ENCODE data around the gene ARVCF. TPM values are rescaled to one million over a fixed set of nuclear protein-coding genes. Genes with fewer than 3 reads are reported as not detected.

The ARVCF gene
- total RNA-seq, 1 donor from 2014 or later = 109 TPM

DNA sequence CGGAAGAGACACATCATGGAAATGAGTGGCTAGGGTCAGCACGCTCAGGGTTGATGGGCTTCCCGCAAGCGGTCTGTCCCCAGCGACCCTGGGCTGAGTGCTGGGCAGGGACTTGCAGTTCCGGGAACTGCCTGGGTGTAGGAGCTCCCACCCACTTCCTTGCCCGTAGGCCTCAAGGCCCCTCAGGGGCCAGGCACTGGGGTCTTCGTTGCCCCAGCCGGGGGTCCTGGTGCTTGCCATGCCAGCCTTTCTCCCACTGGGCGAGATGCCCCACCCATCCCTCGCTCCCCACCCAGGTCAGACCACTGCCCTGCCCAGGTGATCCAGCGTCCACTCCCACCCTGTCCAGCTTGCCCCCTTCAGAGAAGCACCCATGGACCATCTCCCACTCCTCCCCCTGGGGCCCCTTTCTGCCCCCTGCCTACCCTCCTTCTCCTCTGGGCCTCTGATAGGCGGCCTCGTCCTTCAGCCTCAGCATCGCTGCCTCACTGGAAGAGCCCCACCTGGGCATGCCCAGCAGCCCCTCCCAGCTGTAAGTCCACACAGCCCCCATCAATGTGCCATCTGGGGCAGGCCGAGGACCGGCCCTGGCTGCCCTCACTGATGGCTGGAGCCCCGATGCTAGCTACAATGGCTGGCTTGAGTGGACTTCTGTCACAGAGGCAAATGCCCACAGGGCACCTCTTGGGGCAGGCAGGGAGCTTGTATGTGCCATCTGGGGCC lies 45.6 kb upstream of the ARVCF start:
- DNase-seq (ENCODE audit: low read depth) = no peak
- H3K4me3 ChIP-seq (ENCODE audit: low read depth, low read length) = no peak overlapping the region
- TF ChIP-seq, protein P1, sequence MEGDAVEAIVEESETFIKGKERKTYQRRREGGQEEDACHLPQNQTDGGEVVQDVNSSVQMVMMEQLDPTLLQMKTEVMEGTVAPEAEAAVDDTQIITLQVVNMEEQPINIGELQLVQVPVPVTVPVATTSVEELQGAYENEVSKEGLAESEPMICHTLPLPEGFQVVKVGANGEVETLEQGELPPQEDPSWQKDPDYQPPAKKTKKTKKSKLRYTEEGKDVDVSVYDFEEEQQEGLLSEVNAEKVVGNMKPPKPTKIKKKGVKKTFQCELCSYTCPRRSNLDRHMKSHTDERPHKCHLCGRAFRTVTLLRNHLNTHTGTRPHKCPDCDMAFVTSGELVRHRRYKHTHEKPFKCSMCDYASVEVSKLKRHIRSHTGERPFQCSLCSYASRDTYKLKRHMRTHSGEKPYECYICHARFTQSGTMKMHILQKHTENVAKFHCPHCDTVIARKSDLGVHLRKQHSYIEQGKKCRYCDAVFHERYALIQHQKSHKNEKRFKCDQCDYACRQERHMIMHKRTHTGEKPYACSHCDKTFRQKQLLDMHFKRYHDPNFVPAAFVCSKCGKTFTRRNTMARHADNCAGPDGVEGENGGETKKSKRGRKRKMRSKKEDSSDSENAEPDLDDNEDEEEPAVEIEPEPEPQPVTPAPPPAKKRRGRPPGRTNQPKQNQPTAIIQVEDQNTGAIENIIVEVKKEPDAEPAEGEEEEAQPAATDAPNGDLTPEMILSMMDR (conservative IDR thresholded peaks at IDR 0.05; ENCODE audit: low read depth, low read length) = no peak

DNA sequence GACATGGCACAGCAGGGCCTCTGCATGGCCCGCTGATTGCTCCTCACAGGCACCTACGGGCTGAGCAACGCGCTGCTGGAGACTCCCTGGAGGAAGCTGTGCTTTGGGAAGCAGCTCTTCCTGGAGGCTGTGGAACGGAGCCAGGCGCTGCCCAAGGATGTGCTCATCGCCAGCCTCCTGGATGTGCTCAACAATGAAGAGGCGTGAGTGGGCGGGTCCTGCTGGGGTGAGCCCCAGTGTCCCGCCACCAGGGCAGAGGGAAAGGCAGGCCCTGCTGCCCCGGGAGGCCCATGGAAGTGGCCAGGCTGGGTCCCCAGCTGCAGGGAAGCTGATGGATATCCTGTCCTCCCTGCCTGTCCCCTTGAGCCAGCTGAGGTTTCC lies 44.8 kb upstream of the ARVCF start:
- no peak for DNase-seq (ENCODE audit: low read depth)
- no peak overlapping the region for H3K4me3 ChIP-seq (ENCODE audit: low read depth, low read length)
- TF ChIP-seq, protein P1 (conservative IDR thresholded peaks at IDR 0.05; ENCODE audit: low read depth, low read length) = no peak

DNA sequence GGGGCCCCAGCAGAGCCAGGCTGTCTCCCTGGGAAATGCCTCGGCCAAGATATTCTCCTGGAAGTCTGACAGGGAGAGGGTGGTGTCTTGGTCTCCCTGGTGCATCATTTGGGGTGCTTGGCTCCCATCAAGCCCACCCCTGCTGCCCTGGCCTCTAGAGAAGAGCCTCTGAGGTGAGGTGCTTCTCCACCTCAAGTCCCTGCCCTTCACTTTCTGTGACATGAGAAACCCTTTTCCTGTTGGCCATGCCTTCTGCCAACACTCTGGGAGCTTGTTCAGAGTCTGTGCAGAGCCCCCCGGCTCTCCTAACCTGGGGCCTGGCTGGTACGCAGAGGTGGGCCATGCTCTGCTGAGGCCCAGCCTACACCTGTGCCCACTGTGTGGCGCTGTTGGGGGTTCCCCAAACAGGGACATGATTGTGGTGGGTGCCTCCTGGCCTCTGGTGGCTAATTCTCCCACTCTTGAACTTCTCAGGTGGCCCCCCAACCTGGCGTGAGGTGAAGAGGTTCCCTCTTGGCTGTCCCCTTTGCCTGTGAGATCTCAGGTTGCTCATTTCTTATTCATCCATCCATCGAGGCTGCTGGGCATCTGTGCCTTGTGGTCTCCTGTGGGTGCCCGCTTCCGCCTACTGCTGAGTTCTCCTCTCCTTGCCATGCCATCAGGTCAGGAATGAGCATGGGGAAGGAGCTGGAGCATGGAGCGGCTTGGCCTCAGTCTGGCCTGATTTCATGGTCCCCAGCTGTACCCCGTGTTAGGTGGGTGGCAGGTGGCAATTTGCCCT lies 44.3 kb upstream of the ARVCF start:
- DNase-seq (ENCODE audit: low read depth) = no peak
- TF ChIP-seq, protein P1 (conservative IDR thresholded peaks at IDR 0.05; ENCODE audit: low read depth, low read length) = no peak
- H3K4me3 ChIP-seq (ENCODE audit: low read depth, low read length) = no peak overlapping the region

DNA sequence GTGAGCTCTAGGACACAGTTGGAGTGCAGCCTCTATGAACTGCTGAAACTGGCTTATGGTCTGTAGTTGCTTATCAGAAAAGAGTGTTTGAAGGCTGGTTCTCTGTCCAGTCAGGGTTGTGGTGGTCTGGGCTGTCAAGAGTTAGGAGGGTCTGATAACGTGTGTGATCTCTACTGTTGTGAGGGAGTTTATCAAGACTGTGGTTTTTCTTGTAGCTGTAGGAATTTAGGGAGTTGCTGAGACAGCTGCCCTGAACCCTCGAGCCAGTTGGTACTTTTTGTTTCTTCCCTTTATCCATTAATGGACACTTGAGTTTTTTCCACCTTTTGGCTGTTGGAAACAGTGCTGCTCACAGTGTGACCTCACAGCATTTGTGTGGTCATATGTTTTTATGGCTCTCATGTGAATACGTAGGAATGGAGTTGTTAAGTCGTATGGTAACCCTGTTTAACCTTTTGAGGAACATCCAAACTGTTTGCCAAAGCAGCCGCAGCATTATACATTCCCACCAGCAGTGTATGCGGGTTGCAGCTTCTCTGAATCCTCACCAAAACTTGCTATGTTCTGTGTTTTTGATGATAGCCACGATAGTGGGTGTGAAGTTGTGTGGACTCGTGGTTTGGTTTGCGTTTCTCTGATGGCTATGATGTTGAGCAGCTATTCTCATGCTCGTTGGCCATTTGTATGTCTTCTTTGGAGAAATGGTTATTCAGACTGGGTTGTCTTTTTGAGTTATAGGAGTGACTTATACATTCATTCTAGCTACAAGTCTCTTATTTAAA lies 42.6 kb upstream of the ARVCF start:
- no peak for DNase-seq (ENCODE audit: low read depth)
- TF ChIP-seq, protein P1 (conservative IDR thresholded peaks at IDR 0.05; ENCODE audit: low read depth, low read length) = no peak

DNA sequence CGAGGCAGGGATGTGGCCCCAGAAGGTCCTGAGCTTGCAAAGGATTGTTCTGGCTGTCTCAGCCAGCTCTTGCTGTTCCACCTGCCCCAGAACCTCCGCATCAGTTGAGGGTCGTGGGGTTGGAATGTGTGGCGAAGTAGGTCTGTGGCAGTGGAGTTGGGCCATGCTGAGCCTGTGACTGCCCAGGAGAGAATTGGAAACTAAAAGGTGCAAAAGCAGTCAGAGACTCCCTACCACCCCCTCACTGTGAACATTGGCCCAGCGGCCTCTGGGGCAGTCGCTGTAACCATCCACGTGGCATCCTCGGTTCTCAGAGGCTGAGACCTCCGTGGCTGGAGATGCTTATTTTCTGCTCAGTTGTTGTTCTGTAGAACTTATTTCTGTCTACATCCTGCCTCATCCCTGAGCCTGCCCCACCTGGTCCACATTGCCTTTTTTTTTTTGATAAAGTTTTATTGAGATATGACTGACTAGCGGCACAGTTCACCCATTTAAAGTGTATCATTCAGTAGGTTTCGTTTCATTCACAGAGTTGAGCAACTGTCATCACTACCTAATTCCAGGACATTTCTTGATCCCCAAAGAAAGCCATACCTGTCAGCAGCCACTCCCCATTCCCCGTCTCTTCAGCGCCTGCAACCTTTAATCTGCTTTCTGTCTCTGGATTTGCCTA lies 41.1 kb upstream of the ARVCF start:
- TF ChIP-seq, protein P1 (conservative IDR thresholded peaks at IDR 0.05; ENCODE audit: low read depth, low read length) = no peak
- no peak for DNase-seq (ENCODE audit: low read depth)
- no peak overlapping the region for H3K4me3 ChIP-seq (ENCODE audit: low read depth, low read length)

More for the DNA sequence above, 42.6 kb upstream of the ARVCF start:
- H3K4me3 ChIP-seq (ENCODE audit: low read depth, low read length) = no peak overlapping the region

DNA sequence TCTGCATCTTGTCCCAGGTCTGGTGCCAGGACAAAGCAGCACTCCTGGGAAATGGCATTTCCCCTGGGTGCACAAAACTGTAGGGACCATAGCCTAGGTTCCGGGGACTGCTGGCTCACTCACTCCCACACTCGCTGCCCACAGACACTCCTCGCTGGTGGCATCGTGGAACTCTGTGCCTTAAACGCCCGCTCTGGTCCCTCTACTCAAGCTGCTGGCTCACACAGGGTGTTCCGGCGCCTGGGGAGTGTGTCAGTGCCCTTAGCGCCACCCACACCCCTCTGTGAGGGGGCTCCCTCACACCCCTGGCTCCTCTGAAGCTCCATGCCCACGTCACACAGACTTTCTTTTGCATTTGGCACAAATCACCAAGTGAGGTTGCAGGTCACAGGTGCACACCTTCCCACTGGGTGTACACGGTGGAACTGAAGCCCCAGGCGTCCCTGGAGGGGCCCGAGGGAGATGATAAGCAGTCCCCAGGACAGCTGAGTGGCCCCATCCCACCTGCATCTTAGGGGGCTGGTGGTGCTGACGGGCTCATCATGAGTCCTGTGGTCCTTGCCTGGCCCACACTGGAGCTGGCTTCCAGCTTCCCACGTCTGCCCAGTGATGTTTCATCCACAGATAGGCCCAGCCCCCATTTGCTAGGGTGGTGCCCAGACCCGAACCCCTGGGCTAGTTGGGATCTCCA lies 40.2 kb upstream of the ARVCF start:
- no peak overlapping the region for H3K4me3 ChIP-seq (ENCODE audit: low read depth, low read length)
- TF ChIP-seq, protein P1 (conservative IDR thresholded peaks at IDR 0.05; ENCODE audit: low read depth, low read length) = no peak
- no peak for DNase-seq (ENCODE audit: low read depth)
